HepG2 (cell line): ENCODE data around the gene BACH2. TPM values are rescaled to one million over a fixed set of nuclear protein-coding genes. Genes with fewer than 3 reads are reported as not detected.

Source experiments
- ATAC-seq: fragments of 200-7000 bp; cut with Tn5 transposase; 3 replicates; pipeline ENCODE4 v1.9.1; 2020; ENCODE audit warnings: mild to moderate bottlenecking, moderate library complexity
- BruUV-seq: library from RNA; stranded (reverse); fragments of 400-500 nt; replicated peaks from 2 replicates; lab custom pipeline; 2021; lab: Mats Ljungman, UMichigan
- CTCF ChIA-PET: fragments of 300-600 bp; formaldehyde crosslinking; extraction: SDS; loops from one replicate; lab custom pipeline; 2021; ENCODE audit warnings: low total read pairs, inconsistent platforms, low intra/inter-chr PET ratio; lab: Yijun Ruan, JAX
- POLR2A ChIA-PET: fragments of 350-600 bp; sonication (Branson Sonifier 250); formaldehyde crosslinking; loops from one replicate; lab custom pipeline; 2020; ENCODE audit warnings: antibody characterized with exemption, inconsistent platforms; lab: Yijun Ruan, JAX
- DNase-seq: peaks from one replicate; pipeline ENCODE4 v3.0.0-alpha.2; 2015; ENCODE audit warnings: low spot score
- FAIRE-seq: peaks from 3 replicates; lab custom pipeline; 2011; peaks lifted over from hg19 to GRCh38; lab: Jason Lieb, UNC
- H2AFZ ChIP-seq: one replicate; pipeline ENCODE4 v1.6.1; 2011; ENCODE audit warnings: low read length, inconsistent platforms
- H3K27ac ChIP-seq: fragments of 300-600 bp; 3 replicates; pipeline ENCODE4 v1.8.0; 2011; ENCODE audit warnings: mixed run types, mild to moderate bottlenecking, mixed read lengths, low read length, inconsistent platforms; ENCODE audit not compliant: insufficient read depth; ENCODE audit errors: extremely low read length
- H3K27me3 ChIP-seq, 2 experiments: fragments of 200-600 bp in 1 of 2; 2 replicates in 1 of 2; 3 replicates in 1 of 2; pipeline versions ENCODE4 v1.6.0 to v1.8.0; 2011; ENCODE audit warnings: low read length in 2 of 2, mild to moderate bottlenecking in 2 of 2, moderate library complexity in 2 of 2, inconsistent platforms in 1 of 2; ENCODE audit not compliant: insufficient read depth in 2 of 2, control insufficient read depth in 1 of 2
- H3K36me3 ChIP-seq, 2 experiments: fragments of 200-600 bp in 1 of 2; replicated peaks in 1 of 2; 2 replicates in 1 of 2; 3 replicates in 1 of 2; pipeline versions ENCODE4 v1.5.1 to v1.8.0; 2011; ENCODE audit warnings: low read length in 2 of 2, inconsistent platforms in 1 of 2; ENCODE audit not compliant: insufficient read depth in 2 of 2, control insufficient read depth in 1 of 2
- H3K4me1 ChIP-seq: 2 replicates; pipeline ENCODE4 v1.5.1; 2012; ENCODE audit warnings: low read length, inconsistent platforms; ENCODE audit not compliant: insufficient read depth
- H3K4me2 ChIP-seq: 2 replicates; pipeline ENCODE4 v1.6.0; 2011; ENCODE audit warnings: low read depth, low read length, inconsistent platforms
- H3K4me3 ChIP-seq, 3 experiments: fragments of 200-600 bp in 1 of 3; sonication (generic), shearing (Covaris generic) in 1 of 3; replicated peaks in 1 of 3; 2 replicates each; pipeline ENCODE4 v1.5.1; 2011 to 2016; ENCODE audit warnings: low read length in 3 of 3, inconsistent platforms in 2 of 3, low read depth in 2 of 3, mild to moderate bottlenecking in 2 of 3, control low read depth in 1 of 3, mixed read lengths in 1 of 3; ENCODE audit not compliant: insufficient read depth in 1 of 3
- H3K79me2 ChIP-seq: one replicate; pipeline ENCODE4 v1.6.1; 2011; ENCODE audit warnings: low read length, inconsistent platforms; ENCODE audit not compliant: insufficient read depth
- H3K9ac ChIP-seq: 2 replicates; pipeline ENCODE4 v1.6.0; 2011; ENCODE audit warnings: mild to moderate bottlenecking, low read depth, low read length, inconsistent platforms; ENCODE audit not compliant: insufficient read depth
- H3K9me3 ChIP-seq: 2 replicates; pipeline ENCODE4 v1.5.1; 2012; ENCODE audit warnings: mild to moderate bottlenecking, low read length
- H4K20me1 ChIP-seq: 2 replicates; pipeline ENCODE4 v1.6.0; 2011; ENCODE audit warnings: inconsistent platforms, mild to moderate bottlenecking, low read length, moderate library complexity; ENCODE audit not compliant: insufficient read depth
- SMARCC2 ChIP-seq: fragments of 450-650 bp; IDR thresholded peaks from 2 replicates; pipeline ENCODE4 v1.6.1; 2017; ENCODE audit warnings: antibody characterized with exemption, mild to moderate bottlenecking
- ZEB1 ChIP-seq: IDR thresholded peaks from 2 replicates; pipeline ENCODE4 v1.6.1; 2012; ENCODE audit warnings: mild to moderate bottlenecking, low read depth, inconsistent platforms; ENCODE audit not compliant: insufficient replicate concordance
- ZNF281 ChIP-seq: sonication (generic); formaldehyde crosslinking; IDR thresholded peaks from 2 replicates; pipeline ENCODE4 v1.4.0; 2020; ENCODE audit warnings: missing genetic modification reagents, borderline replicate concordance
- ZNF737 ChIP-seq: sonication (generic); formaldehyde crosslinking; IDR thresholded peaks from 2 replicates; pipeline ENCODE4 v1.5.0; 2020; ENCODE audit warnings: missing genetic modification reagents, mild to moderate bottlenecking, borderline replicate concordance
- ZNF841 ChIP-seq: sonication (generic); formaldehyde crosslinking; IDR thresholded peaks from 2 replicates; pipeline ENCODE4 v1.8.1; 2023; ENCODE audit warnings: missing genetic modification reagents, borderline replicate concordance
- WGBS: methylation state at CpG from one replicate; pipeline ENCODE4 v1.1.6; 2017; ENCODE audit warnings: low lambda C conversion rate; 5-methylcytosine and 5-hydroxymethylcytosine counted together
- in situ Hi-C: cut with HindIII; loops from 2 replicates; pipeline ENCODE4 v1.10.0; 2017; ENCODE audit warnings: low pct_unique_long_range_greater_than_20kb; ENCODE audit not compliant: extremely low pct_ligation_motif_present
- intact Hi-C: fragments of 100-400 bp; cut with micrococcal nuclease; formaldehyde crosslinking; loops from one replicate; pipeline ENCODE4 v1.10.0; 2022; ENCODE audit not compliant: unreplicated experiment
- polyA plus RNA-seq, 8 experiments: library from polyadenylated mRNA; depleted of rRNA in 3 of 8; stranded (reverse) in 7 of 8; unstranded in 1 of 8; fragments of >200 nt; fragmentation: Illumina TruSeq in 4 of 8; extraction: Trizol in 4 of 8; gene quantifications; 2 replicates each; pipeline versions ENCODE4 v1.2.1 to v1.2.3, GENCODE V29; 2011 to 2016; ENCODE audit warnings: low read depth in 4 of 8, missing spikeins in 1 of 8, mixed read lengths in 1 of 8; ENCODE audit not compliant: insufficient read depth in 1 of 8
- total RNA-seq, 5 experiments: library from RNA; depleted of rRNA; stranded (reverse); fragments of >200 nt; fragmentation: Illumina TruSeq; extraction: Trizol; gene quantifications; 2 replicates each; pipeline ENCODE4 v1.2.3, GENCODE V29; 2016; ENCODE audit warnings: low read depth in 1 of 5

The BACH2 gene
- total and polyA plus RNA-seq, 2 of the 13 experiments (the other 11 are each of a cell fraction or from before 2014, with no cell fraction given), result 0.01 TPM; not detected in 1

DNA sequence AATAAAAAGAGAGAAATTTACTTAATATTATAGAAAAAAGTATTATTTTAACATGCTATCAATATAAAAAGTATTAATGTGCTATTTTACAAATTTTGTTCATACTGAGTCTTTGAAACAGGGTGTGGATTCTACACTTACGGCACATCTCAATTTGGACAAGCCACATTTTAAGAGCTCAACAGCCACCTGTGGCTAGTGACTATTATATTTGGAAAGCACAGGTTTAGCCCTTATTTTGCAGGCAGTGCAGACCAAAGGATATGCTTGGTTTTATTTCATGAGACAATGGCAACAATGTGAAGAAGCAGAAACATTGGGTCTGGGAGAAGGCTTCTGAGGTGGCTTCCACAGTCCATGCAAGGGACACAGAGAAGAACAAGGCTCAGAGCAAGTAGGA, 74.6 kb downstream of the BACH2 start (continued):
- TF ChIP-seq ZNF737 (CRISPR knock-in tag), result no peak

DNA sequence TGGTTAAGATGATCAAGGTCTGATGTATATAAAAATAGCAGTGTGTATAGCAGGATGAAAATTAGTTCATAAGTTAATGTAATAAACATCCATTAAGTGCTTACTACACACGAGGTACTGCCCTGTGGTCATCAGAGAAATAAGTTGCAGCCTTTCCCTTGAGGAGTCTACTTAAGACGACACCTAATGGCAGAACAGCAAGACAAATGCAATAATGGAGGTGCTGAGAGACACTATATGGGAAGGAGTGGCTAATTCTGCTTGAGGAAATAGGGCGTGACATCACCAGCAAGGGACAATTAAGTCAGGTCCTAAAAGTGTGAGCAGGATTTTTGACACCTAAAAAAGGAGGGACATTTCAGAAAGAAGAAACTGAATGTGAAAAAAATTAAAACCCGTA, 75.2 kb downstream of the BACH2 start:
- FAIRE-seq, result no peak
- BruUV-seq, result no TSS peak

More for the DNA sequence above, 75.2 kb downstream of the BACH2 start:
- ChIA-PET POLR2A (no interaction called here), CTCF (no interaction called here)
- Histone ChIP-seq H3K27ac (no peak overlapping the region), H4K20me1 (no peaks in the 10 kb centered on the region), H3K9ac (no peak overlapping the region), H3K4me1 (peaks cover 23% of the 10 kb centered on the region), H3K4me2 (no peak overlapping the region), H2AFZ (no peak overlapping the region), H3K36me3 (no peaks in the 10 kb centered on the region), H3K27me3 (no peaks in the 10 kb centered on the region; a peak in 2 of 5 replicates)
- in situ Hi-C loops (no loop called here), intact Hi-C loops (no loop called here)
- no peak for ATAC-seq
- 15% methylated on average over 4 of the region's 4 CpGs for WGBS
- DNase-seq, result no peak
- TF ChIP-seq ZNF841 (CRISPR knock-in tag), result no peak
- no peak for TF ChIP-seq ZNF281 (CRISPR knock-in tag)
- no peak for TF ChIP-seq SMARCC2
- TF ChIP-seq ZEB1, result no peak
- TF ChIP-seq, all 625 proteins: peak for 0
- H3K4me3 ChIP-seq, result no peak overlapping the region
- no peaks in the 10 kb centered on the region for H3K9me3 ChIP-seq
- H3K79me2 ChIP-seq, result no peaks in the 10 kb centered on the region
